C4-2B (cell line): ENCODE data around the gene MALRD1.

Experiments used
- H3K27ac ChIP-seq: fragments of 450-650 bp; 2 replicates; pipeline ENCODE4 v1.5.1; 2017
- ZFX ChIP-seq: fragments of 450-650 bp; IDR thresholded peaks from 2 replicates; pipeline ENCODE4 v1.6.1; 2017
- TF ChIP-seq, protein P1 (sequence below): fragments of 450-650 bp; conservative IDR thresholded peaks from 2 replicates; pipeline ENCODE4 v1.5.1; 2017; ENCODE audit warnings: mild to moderate bottlenecking

The MALRD1 gene

DNA sequence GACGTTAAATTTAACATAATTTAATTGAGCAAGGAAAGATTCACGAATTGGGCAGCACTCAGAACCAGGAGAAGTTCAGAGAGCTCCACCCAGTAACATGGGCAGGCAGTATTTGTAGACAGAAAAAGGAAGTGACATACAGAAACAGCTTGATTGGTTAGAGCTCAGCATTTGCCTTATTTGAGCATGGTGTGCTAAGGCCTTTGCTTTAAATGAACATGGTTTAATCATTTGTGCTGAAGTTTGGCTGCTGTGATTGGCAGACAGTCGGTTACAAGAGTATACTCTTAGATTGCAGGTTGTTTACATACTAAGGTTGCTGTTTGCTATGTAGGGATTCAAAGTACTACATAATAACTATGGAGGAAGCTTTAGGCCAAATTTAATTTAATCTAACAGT lies 199.2 kb downstream of the MALRD1 start:
- no peak for TF ChIP-seq ZFX
- TF ChIP-seq, protein P1, sequence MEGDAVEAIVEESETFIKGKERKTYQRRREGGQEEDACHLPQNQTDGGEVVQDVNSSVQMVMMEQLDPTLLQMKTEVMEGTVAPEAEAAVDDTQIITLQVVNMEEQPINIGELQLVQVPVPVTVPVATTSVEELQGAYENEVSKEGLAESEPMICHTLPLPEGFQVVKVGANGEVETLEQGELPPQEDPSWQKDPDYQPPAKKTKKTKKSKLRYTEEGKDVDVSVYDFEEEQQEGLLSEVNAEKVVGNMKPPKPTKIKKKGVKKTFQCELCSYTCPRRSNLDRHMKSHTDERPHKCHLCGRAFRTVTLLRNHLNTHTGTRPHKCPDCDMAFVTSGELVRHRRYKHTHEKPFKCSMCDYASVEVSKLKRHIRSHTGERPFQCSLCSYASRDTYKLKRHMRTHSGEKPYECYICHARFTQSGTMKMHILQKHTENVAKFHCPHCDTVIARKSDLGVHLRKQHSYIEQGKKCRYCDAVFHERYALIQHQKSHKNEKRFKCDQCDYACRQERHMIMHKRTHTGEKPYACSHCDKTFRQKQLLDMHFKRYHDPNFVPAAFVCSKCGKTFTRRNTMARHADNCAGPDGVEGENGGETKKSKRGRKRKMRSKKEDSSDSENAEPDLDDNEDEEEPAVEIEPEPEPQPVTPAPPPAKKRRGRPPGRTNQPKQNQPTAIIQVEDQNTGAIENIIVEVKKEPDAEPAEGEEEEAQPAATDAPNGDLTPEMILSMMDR, result no peak

DNA sequence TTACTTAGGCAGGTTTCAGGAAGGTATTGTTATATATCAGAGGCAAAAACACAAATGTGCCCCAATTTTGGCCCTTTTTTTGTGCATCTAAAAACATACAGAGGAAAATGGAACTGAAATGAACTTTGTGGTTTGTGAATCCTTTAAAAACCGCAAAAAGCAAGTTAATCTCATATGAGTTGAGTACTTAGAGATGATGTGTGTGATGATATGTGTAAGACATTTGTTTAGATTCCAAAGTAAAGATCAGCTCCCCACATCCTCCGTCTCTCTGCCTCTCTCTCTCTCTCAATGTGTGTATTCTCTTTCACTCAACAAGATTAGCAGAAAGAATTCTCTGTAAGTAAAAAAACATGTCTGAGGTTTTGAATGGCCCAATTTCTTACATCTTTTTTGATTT lies 201.9 kb downstream of the MALRD1 start:
- H3K27ac ChIP-seq, result no peak overlapping the region
- TF ChIP-seq, protein P1, result no peak
- TF ChIP-seq ZFX, result no peak

More for the DNA sequence above, 199.2 kb downstream of the MALRD1 start:
- no peak overlapping the region for H3K27ac ChIP-seq

DNA sequence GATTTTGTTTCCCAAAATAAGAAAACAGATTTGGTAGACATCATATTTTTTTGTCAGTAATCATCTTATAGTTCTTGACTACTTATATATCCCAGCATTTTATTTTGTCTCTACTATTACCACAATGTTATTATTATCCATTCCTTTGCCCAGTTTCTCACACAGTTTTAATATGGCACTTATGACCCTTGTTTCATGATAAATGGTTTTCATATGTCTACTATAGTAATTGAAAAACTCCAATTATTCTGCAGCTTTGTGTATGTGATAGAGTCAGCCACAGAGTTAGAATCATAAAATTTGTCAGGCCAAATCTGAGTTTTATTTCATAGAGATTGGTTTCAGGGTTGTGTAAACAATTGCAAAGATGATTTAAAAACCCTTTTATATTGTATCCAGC lies 203.9 kb downstream of the MALRD1 start:
- TF ChIP-seq ZFX, result no peak
- TF ChIP-seq, protein P1, result no peak
- H3K27ac ChIP-seq, result no peak overlapping the region

DNA sequence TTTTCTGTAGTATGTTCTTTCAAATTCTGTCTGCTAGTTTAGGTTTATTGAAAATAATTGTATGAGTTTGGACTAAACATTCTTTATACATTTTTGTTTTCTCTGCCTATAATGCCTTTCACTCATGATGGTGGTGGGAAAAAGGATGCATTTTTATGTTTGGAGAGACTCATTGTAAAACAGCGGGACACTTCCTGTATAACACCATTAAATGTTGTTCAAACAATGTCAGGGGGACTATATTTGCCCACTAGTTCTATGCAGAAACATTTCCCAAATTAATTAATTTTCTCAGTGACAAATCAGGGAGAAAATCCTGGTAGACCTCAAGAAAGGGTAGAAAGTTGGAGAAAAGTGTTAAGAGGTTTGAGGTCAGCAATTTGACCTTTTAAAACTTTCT lies 207.7 kb downstream of the MALRD1 start:
- H3K27ac ChIP-seq, result no peak overlapping the region
- TF ChIP-seq ZFX, result no peak
- TF ChIP-seq, protein P1, result no peak

DNA sequence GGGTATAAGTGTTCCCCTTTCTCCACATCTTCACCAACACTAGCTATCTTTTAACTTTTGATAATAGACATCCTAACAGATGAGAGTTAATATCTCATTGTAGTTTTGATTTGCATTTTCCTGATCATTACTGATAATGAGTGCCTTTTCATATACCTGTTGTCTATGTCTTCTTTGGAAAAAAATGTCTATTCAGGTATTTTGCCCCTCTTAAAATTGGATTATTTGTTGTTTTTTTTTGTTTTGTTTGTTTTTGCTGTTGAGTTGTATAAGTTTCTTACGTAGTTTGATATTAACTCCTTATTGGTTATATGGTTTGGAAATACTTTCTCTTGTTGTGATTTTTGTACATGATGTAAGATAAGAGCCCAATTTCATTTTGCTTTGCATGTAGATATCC lies 214.7 kb downstream of the MALRD1 start:
- no peak overlapping the region for H3K27ac ChIP-seq
- no peak for TF ChIP-seq ZFX
- TF ChIP-seq, protein P1, result no peak

DNA sequence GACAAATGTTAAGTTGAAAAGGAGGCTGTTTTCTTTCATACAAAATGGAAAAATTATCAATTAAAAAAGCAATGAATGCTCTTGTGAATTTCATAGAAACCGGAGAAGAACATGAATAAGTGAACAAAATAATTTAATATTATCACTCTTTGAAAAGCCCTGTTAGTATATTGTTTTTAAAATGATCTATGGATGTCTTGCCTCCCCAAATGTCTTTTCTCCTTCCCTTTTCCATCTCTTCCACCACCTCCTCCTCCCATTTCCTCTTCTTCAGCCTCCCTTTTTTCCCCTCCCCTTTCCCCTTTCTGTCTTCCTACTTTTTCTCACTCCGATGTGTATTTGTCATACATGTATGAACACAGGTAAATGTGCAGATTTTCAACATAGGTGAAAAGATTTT lies 234.7 kb downstream of the MALRD1 start:
- H3K27ac ChIP-seq, result no peak overlapping the region
- TF ChIP-seq, protein P1, result no peak
- no peak for TF ChIP-seq ZFX

DNA sequence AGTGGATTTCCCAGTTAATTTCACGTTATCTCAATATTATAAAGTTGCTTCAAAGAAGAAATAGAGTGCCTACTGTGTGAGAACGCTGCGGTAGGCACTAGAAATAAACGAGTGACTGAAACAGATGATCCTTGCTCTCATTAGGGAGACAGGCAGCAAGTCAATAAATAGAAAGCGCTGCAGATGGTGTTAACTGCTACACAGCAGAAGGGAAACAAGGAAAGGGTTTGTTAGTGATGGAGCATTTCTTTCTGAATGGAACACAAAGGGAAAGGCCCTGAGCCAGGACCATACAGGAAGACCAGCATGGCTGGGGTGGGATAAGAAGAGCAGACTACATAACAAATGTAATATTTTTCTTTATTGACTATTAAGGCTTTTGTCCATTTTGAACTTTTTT lies 235.2 kb downstream of the MALRD1 start:
- H3K27ac ChIP-seq, result no peak overlapping the region
- no peak for TF ChIP-seq ZFX

DNA sequence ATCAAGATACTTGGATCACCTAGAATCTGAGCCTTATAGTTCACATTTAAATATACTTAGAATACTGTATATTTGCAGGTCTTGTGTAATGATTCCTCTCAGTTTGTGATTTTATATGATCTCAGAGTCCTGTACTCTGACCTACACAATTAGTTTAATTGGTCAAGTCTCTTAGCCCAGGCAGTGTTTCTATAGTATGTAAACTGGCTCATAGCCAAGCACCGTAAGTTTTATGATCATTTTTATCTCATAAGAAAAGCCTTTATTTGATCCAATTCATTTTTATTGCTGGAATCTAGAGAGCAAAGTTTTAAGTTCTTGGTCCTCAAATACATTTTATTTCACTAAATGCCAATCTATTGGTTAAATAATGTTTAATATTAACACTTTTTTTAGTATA lies 242.2 kb downstream of the MALRD1 start:
- TF ChIP-seq, protein P1, result no peak
- no peak for TF ChIP-seq ZFX
- no peak overlapping the region for H3K27ac ChIP-seq
